GM21447 (cell line): ENCODE data around the gene MAGI3.
"Not testable (repeated sequence)": the region's sequence is repeated elsewhere in the genome, so short reads cannot be mapped to it uniquely, and the experiment has no call there.

ENCODE experiments used
- ATAC-seq: cut with Tn5 transposase; IDR thresholded peaks from one replicate; pipeline ENCODE4 v1.9.1; 2021; ENCODE audit not compliant: unreplicated experiment

Gene MAGI3

GRCh38 chr1:113438505-113439276 is 48.4 kb downstream of the MAGI3 start:
- no peak for ATAC-seq

- ATAC-seq = no peak
These were observed 49.0 kb downstream of the MAGI3 start for GRCh38 chr1:113439277-113439670.

- no peak for ATAC-seq
These were observed 51.8 kb downstream of the MAGI3 start for GRCh38 chr1:113442131-113442530.

GRCh38 chr1:113444857-113445256 is 54.5 kb downstream of the MAGI3 start:
- ATAC-seq = no peak

- no peak for ATAC-seq
These were observed 61.4 kb downstream of the MAGI3 start for GRCh38 chr1:113451710-113452109.

GRCh38 chr1:113452921-113453770 is 62.8 kb downstream of the MAGI3 start:
- ATAC-seq = no peak

GRCh38 chr1:113453771-113454083 is 63.4 kb downstream of the MAGI3 start:
- no peak for ATAC-seq

GRCh38 chr1:113455374-113455773 is 65.1 kb downstream of the MAGI3 start:
- ATAC-seq = no peak

- ATAC-seq = no peak
These were observed 66.7 kb downstream of the MAGI3 start for GRCh38 chr1:113456967-113457366.

GRCh38 chr1:113459279-113459678 is 69.0 kb downstream of the MAGI3 start:
- no peak for ATAC-seq

GRCh38 chr1:113467991-113468390 is 77.7 kb downstream of the MAGI3 start:
- ATAC-seq = no peak

GRCh38 chr1:113478427-113479195 is 88.3 kb downstream of the MAGI3 start:
- not testable (repeated sequence) for ATAC-seq

- no peak for ATAC-seq
These were observed 89.7 kb downstream of the MAGI3 start for GRCh38 chr1:113479713-113480676.

- not testable (repeated sequence) for ATAC-seq
These were observed 94.8 kb downstream of the MAGI3 start for GRCh38 chr1:113485131-113485530.

- ATAC-seq = no peak
These were observed 98.4 kb downstream of the MAGI3 start for GRCh38 chr1:113488576-113489177.

- ATAC-seq = no peak
These were observed 100.1 kb downstream of the MAGI3 start for GRCh38 chr1:113490384-113490783.

GRCh38 chr1:113493533-113493932 is 103.2 kb downstream of the MAGI3 start:
- no peak for ATAC-seq

- no peak for ATAC-seq
These were observed 115.0 kb downstream of the MAGI3 start for GRCh38 chr1:113505357-113505756.

GRCh38 chr1:113507552-113508214 is 117.4 kb downstream of the MAGI3 start:
- no peak for ATAC-seq
